Urinary bladder (tissue), 4 donors: ENCODE measurements around the gene STX4. TPM values are rescaled to one million over a fixed set of nuclear protein-coding genes. Genes with fewer than 3 reads are reported as not detected.

ENCODE experiments used
- DNase-seq: peaks from one replicate; pipeline ENCODE4 v3.0.0-alpha.2; 2015; ENCODE audit errors: extremely low spot score
- H3K27ac ChIP-seq: one replicate; pipeline ENCODE4 v1.5.1; 2013; ENCODE audit warnings: low read depth, mild to moderate bottlenecking, moderate library complexity
- H3K36me3 ChIP-seq: one replicate; pipeline ENCODE4 v1.6.1; 2013; ENCODE audit warnings: mild to moderate bottlenecking, moderate library complexity; ENCODE audit not compliant: insufficient read depth
- H3K4me1 ChIP-seq: one replicate; pipeline ENCODE4 v1.6.1; 2013; ENCODE audit warnings: mild to moderate bottlenecking, moderate library complexity; ENCODE audit not compliant: insufficient read depth
- H3K4me3 ChIP-seq: one replicate; pipeline ENCODE4 v1.5.1; 2013; ENCODE audit warnings: low read depth, low read length
- WGBS: extraction: QIAGEN DNeasy Blood & Tissue Kit; methylation state at CpG from one replicate; pipeline ENCODE4 v1.1.7; 2013; 5-methylcytosine and 5-hydroxymethylcytosine counted together
- polyA plus RNA-seq: library from polyadenylated mRNA; stranded (reverse); fragments of 200-250 nt; gene quantifications from one replicate; pipeline ENCODE4 v1.2.3, GENCODE V29; 2013
- total RNA-seq: library from RNA; depleted of rRNA; stranded (reverse); fragments of >200 nt; gene quantifications from one replicate; pipeline ENCODE4 v1.2.3, GENCODE V29; 2014
- donor health status: healthy with polysubstance abuse.
- donor health status: healthy.

Gene STX4
- total and polyA plus RNA-seq, 2 donors: 18.0 to 68.2 TPM

- H3K4me3 ChIP-seq: no peak overlapping the region
- no peaks in the 10 kb centered on the region for H3K4me1 ChIP-seq
- peaks cover 5% of the 10 kb centered on the region for H3K36me3 ChIP-seq
- 82% methylated on average over 13 of the region's 13 CpGs for WGBS
- DNase-seq: no peak
- H3K27ac ChIP-seq: no peak overlapping the region
Observed at GRCh38 chr16:31083981-31084380, 50.6 kb downstream of the STX4 start.

DNA sequence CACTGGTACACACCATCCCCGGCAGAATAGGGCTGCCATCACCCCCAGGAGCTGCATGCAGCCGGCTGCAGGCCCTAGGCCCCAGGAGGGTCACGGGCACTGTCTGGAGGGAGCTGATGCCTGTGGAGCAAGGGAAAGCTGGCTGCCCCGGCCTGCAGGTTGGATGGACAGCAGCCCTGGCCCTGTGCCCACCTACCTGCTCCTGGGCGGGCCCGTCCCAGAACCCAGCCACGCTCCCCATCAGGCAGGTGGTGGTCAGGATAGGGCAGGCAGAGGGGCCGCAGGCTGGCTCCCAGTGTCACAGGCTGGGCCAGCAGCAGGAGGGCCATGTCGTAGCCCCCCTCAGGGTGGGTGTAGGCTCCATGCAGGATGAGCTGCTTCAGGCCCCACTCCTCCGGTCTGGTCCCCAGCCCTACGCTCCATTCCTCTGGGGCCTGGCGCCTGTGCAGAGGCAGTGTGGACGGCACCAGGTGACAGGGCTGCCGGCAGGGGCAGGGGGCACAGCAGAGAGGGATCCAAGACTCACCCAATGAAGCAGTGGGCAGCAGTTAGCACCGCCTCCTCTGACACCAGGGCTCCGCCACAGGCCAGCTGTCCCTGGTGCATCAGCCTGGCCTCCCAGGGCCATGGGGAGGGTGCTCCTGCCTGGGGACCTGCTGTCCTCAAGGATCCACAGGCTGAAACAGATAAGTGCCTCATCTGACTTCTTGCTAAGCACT lies 51.4 kb downstream of the STX4 start:
- H3K27ac ChIP-seq: no peak overlapping the region
- no peak for DNase-seq
- WGBS: 86% methylated on average over 16 of the region's 16 CpGs
- H3K4me1 ChIP-seq: no peaks in the 10 kb centered on the region
- peaks cover 5% of the 10 kb centered on the region for H3K36me3 ChIP-seq
- H3K4me3 ChIP-seq: no peak overlapping the region

GRCh38 chr16:31085411-31085810 lies 52.1 kb downstream of the STX4 start:
- no peaks in the 10 kb centered on the region for H3K4me1 ChIP-seq
- H3K36me3 ChIP-seq: peaks cover 5% of the 10 kb centered on the region
- WGBS: 82% methylated on average over 8 of the region's 8 CpGs
- no peak overlapping the region for H3K27ac ChIP-seq
- DNase-seq: no peak
- H3K4me3 ChIP-seq: no peak overlapping the region

GRCh38 chr16:31085873-31086628 lies 52.7 kb downstream of the STX4 start:
- no peak overlapping the region for H3K27ac ChIP-seq
- no peak for DNase-seq
- H3K4me3 ChIP-seq: no peak overlapping the region
- H3K36me3 ChIP-seq: peaks cover 4% of the 10 kb centered on the region
- WGBS: 84% methylated on average over 18 of the region's 18 CpGs
- no peaks in the 10 kb centered on the region for H3K4me1 ChIP-seq

DNA sequence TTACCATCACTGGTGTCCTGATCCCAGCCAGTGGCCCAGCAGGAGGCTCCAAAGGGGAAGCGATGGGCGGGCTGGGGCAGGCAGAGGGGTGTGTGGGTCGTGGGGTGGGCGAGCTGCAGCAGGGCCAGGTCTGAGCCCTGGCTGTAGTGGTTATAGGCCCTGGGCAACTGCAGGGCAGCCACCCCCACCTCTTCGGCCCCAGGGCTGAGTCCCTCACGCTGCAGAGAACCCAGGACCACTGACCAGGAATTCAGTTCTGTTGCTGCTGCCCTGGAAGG lies 53.2 kb downstream of the STX4 start:
- H3K36me3 ChIP-seq: peaks cover 4% of the 10 kb centered on the region

DNA sequence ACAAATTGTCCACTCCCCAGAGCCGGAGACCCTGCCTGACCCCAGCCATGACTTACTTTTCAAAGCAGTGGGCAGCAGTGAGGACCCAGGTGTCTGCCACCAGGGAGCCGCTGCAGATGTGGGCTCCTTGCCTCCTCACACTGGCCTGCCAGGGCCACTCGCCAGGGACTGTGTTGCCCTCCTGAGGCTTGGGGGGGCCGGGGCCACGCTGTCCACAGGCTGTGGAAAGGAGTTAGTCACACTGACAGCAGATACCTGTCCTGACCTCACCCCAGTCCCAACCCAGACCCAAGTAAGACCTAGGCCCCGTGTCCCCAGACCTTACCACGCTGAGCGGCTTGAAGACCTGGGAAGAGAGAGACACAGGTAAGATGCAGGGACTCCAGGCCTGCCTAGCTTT lies 54.1 kb downstream of the STX4 start:
- 90% methylated on average over 8 of the region's 8 CpGs for WGBS
- H3K4me1 ChIP-seq: no peaks in the 10 kb centered on the region
- no peak for DNase-seq
- no peak overlapping the region for H3K27ac ChIP-seq
- peaks cover 4% of the 10 kb centered on the region for H3K36me3 ChIP-seq
- no peak overlapping the region for H3K4me3 ChIP-seq

More for the DNA sequence above, 53.2 kb downstream of the STX4 start:
- H3K4me3 ChIP-seq: no peak overlapping the region
- no peaks in the 10 kb centered on the region for H3K4me1 ChIP-seq
- H3K27ac ChIP-seq: no peak overlapping the region
- 83% methylated on average over 6 of the region's 6 CpGs for WGBS
- DNase-seq: no peak

DNA sequence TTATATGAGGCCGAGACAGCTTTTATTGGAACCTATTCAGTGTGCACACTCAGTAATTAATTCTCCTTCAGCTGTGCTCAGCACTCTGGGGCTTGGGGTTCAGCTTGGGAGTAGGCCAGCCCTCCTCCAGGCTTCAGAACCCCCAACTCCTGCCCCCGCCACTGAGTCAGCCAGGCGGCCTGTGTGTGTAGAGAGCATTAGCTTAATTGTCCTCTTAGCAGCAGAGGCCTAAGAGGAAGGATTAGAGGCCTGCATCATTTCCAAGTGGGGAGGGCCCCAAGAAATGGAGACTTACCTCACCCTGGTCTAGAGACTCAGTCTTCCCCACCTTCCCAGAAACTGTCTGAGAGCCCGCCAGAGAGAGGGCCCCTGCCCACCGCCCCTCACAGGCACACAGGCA lies 54.6 kb downstream of the STX4 start:
- Histone ChIP-seq H3K27ac (no peak overlapping the region), H3K4me3 (no peak overlapping the region), H3K36me3 (peaks cover 3% of the 10 kb centered on the region), H3K4me1 (no peaks in the 10 kb centered on the region)
- WGBS: 79% methylated on average over 5 of the region's 5 CpGs
- DNase-seq: no peak

DNA sequence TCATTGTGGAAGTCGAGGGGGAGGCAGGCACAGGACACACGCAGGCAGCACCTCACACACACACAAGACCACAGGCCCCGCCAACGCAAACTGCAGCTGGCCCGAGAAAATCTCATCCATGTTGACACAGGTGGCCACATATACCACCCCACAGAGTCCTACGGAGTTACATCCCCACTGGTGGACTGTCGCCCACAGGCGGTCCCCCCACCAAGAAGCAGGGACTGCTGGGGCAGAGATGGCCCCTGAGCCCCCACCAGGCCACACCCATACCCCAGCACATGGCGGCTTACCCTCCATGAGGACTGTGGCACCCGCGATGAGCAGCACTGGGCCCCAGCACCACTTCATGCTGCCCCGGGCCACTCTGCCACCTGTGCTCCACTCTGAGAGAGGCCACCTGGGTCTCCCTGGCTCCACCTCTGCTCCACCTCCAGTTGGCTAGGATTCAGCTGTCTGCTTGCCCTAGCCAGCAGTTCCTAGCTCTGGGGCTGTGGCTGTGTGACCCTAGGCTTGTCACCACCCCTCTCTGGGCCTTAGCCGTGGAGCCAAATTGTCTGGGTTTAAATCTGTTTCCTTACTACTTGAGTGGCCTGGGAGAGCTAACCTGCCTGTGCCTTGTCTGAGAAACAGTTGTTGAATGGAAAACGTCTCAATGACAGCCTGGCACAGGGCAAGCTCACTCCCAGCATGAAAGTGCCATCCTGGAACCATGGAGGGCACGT lies 55.3 kb downstream of the STX4 start, which contains the start of gene PRSS53:
Gene PRSS53, minus strand, starts transcription at position 485 of the 725 bp plus-strand sequence. Its CDS starts 134 bp downstream, at position 351.
- H3K4me1 ChIP-seq: peaks cover 2% of the 10 kb centered on the region
- 86% methylated on average over 15 of the region's 15 CpGs for WGBS
- peaks cover 2% of the 10 kb centered on the region for H3K36me3 ChIP-seq
- no peak for DNase-seq
- no peak within 1 kb of the TSS for H3K4me3 ChIP-seq
- H3K27ac ChIP-seq: no peak within 1 kb of the TSS

- H3K27ac ChIP-seq: no peak overlapping the region
- 89% methylated on average over 8 of the region's 8 CpGs for WGBS
- no peak for DNase-seq
- H3K4me1 ChIP-seq: peaks cover 2% of the 10 kb centered on the region
- H3K36me3 ChIP-seq: peaks cover 2% of the 10 kb centered on the region
- H3K4me3 ChIP-seq: no peak overlapping the region
Observed at GRCh38 chr16:31089199-31089598, 55.8 kb downstream of the STX4 start.

Other genes with a start within 250 kb of the STX4 start
- 7.2 TPM for gene ZNF629, start 246.4 kb upstream of the STX4 start, total RNA-seq
- 11.2 TPM for gene ZNF629, start 246.4 kb upstream of the STX4 start, polyA plus RNA-seq
- gene BCL7C, start 139.5 kb upstream of the STX4 start, total RNA-seq: 31.7 TPM
- gene BCL7C, start 139.5 kb upstream of the STX4 start, polyA plus RNA-seq: 33.2 TPM
- 2.1 TPM for gene CTF1, start 136.9 kb upstream of the STX4 start, total RNA-seq
- gene CTF1, start 136.9 kb upstream of the STX4 start, polyA plus RNA-seq: 16.8 TPM
- 9.6 TPM for gene FBXL19, start 110.0 kb upstream of the STX4 start, total RNA-seq
- gene FBXL19, start 110.0 kb upstream of the STX4 start, polyA plus RNA-seq: 15.2 TPM
- 16.7 TPM for gene ORAI3, start 84.5 kb upstream of the STX4 start, total RNA-seq
- 39.7 TPM for gene ORAI3, start 84.5 kb upstream of the STX4 start, polyA plus RNA-seq
- gene SETD1A, start 75.8 kb upstream of the STX4 start, total RNA-seq: 2.9 TPM
- 14.6 TPM for gene SETD1A, start 75.8 kb upstream of the STX4 start, polyA plus RNA-seq
- gene HSD3B7, start 48.4 kb upstream of the STX4 start, total RNA-seq: 11.0 TPM
- gene HSD3B7, start 48.4 kb upstream of the STX4 start, polyA plus RNA-seq: 20.3 TPM
- gene STX1B, start 22.9 kb upstream of the STX4 start, total RNA-seq: 0.74 TPM
- 0.47 TPM for gene STX1B, start 22.9 kb upstream of the STX4 start, polyA plus RNA-seq
- gene ZNF668, start 40.7 kb downstream of the STX4 start, total RNA-seq: 4.5 TPM
- gene ZNF668, start 40.7 kb downstream of the STX4 start, polyA plus RNA-seq: 10.7 TPM
- gene ZNF646, start 40.9 kb downstream of the STX4 start, total RNA-seq: 9.4 TPM
- gene ZNF646, start 40.9 kb downstream of the STX4 start, polyA plus RNA-seq: 11.5 TPM
- gene PRSS53, start 55.4 kb downstream of the STX4 start, total RNA-seq: 1.1 TPM
- 4.7 TPM for gene PRSS53, start 55.4 kb downstream of the STX4 start, polyA plus RNA-seq
- 43.8 TPM for gene VKORC1, start 61.2 kb downstream of the STX4 start, total RNA-seq
- 210 TPM for gene VKORC1, start 61.2 kb downstream of the STX4 start, polyA plus RNA-seq
- gene BCKDK, start 74.8 kb downstream of the STX4 start, total RNA-seq: 10.4 TPM
- gene BCKDK, start 74.8 kb downstream of the STX4 start, polyA plus RNA-seq: 56.0 TPM
- gene KAT8, start 84.1 kb downstream of the STX4 start, total RNA-seq: 41.2 TPM
- 64.5 TPM for gene KAT8, start 84.1 kb downstream of the STX4 start, polyA plus RNA-seq
- gene PRSS8, start 102.2 kb downstream of the STX4 start, total RNA-seq: 1.6 TPM
- 1.6 TPM for gene PRSS8, start 102.2 kb downstream of the STX4 start, polyA plus RNA-seq
- gene PRSS36, start 116.5 kb downstream of the STX4 start, total RNA-seq: 2.0 TPM
- gene PRSS36, start 116.5 kb downstream of the STX4 start, polyA plus RNA-seq: 2.6 TPM
- gene FUS, start 146.6 kb downstream of the STX4 start, total RNA-seq: 81.6 TPM
- gene FUS, start 146.6 kb downstream of the STX4 start, polyA plus RNA-seq: 159 TPM
- 21.7 TPM for gene PYCARD, start 169.2 kb downstream of the STX4 start, total RNA-seq
- 34.9 TPM for gene PYCARD, start 169.2 kb downstream of the STX4 start, polyA plus RNA-seq
- 2.5 TPM for gene TRIM72, start 180.6 kb downstream of the STX4 start, total RNA-seq
- 0.05 TPM for gene TRIM72, start 180.6 kb downstream of the STX4 start, polyA plus RNA-seq
- not detected for gene PYDC1, start 183.6 kb downstream of the STX4 start, total RNA-seq
- not detected for gene PYDC1, start 183.6 kb downstream of the STX4 start, polyA plus RNA-seq
- 6.9 TPM for gene ITGAM, start 226.4 kb downstream of the STX4 start, total RNA-seq
- gene ITGAM, start 226.4 kb downstream of the STX4 start, polyA plus RNA-seq: 6.5 TPM